Iris pigment epithelial cell (primary cell): ENCODE results near the gene MRNIP.
"Not testable (repeated sequence)": the region's sequence is repeated elsewhere in the genome, so short reads cannot be mapped to it uniquely, and the experiment has no call there.

Source experiments
- DNase-seq: peaks from one replicate; pipeline ENCODE4 v3.0.0-alpha.2; 2011; ENCODE audit warnings: low read depth

MRNIP gene

GRCh38 chr5:179871533-179871932 is 12.9 kb upstream of the MRNIP start:
- DNase-seq, result not testable (repeated sequence)

GRCh38 chr5:179870952-179871351 is 12.3 kb upstream of the MRNIP start:
- DNase-seq, result no peak

- peak; percentile 45 for DNase-seq
Measured at GRCh38 chr5:179870403-179870903, 11.8 kb upstream of the MRNIP start.

GRCh38 chr5:179869641-179870402 is 11.2 kb upstream of the MRNIP start:
- no peak for DNase-seq

- DNase-seq, result no peak
Measured at GRCh38 chr5:179869101-179869500, 10.5 kb upstream of the MRNIP start.

- no peak for DNase-seq
Measured at GRCh38 chr5:179868541-179868940, 9.9 kb upstream of the MRNIP start.

GRCh38 chr5:179867476-179867875 is 8.9 kb upstream of the MRNIP start:
- no peak for DNase-seq

- no peak for DNase-seq
Measured at GRCh38 chr5:179867079-179867465, 8.5 kb upstream of the MRNIP start.

- no peak for DNase-seq
Measured at GRCh38 chr5:179866241-179867078, 7.8 kb upstream of the MRNIP start.

- no peak for DNase-seq
Measured at GRCh38 chr5:179865491-179866240, 7.0 kb upstream of the MRNIP start.

- DNase-seq, result no peak
Measured at GRCh38 chr5:179864686-179865085, 6.1 kb upstream of the MRNIP start.

- no peak for DNase-seq
Measured at GRCh38 chr5:179863449-179864085, 5.0 kb upstream of the MRNIP start.

GRCh38 chr5:179862891-179863290 is 4.3 kb upstream of the MRNIP start:
- DNase-seq, result no peak

- no peak for DNase-seq
Measured at GRCh38 chr5:179862296-179862695, 3.7 kb upstream of the MRNIP start.

- DNase-seq, result peak; percentile 73
Measured at GRCh38 chr5:179860301-179860700, 1.7 kb upstream of the MRNIP start.

GRCh38 chr5:179858241-179858585 is 404 bp downstream of the MRNIP start:
- DNase-seq, result peak; percentile 26

GRCh38 chr5:179854356-179854755 is 4.3 kb downstream of the MRNIP start:
- DNase-seq, result no peak

GRCh38 chr5:179852993-179853547 is 5.5 kb downstream of the MRNIP start:
- no peak for DNase-seq

GRCh38 chr5:179841621-179842020 is 17.0 kb downstream of the MRNIP start:
- no peak for DNase-seq

- no peak for DNase-seq
Measured at GRCh38 chr5:179840766-179841165, 17.9 kb downstream of the MRNIP start.

GRCh38 chr5:179840321-179840720 is 18.3 kb downstream of the MRNIP start:
- no peak for DNase-seq
